Loucy (cell line): ENCODE results near the gene GLRX2.

ENCODE experiments used
- H2AFZ ChIP-seq: fragments of 200-600 bp; sonication (generic); 2 replicates; pipeline ENCODE4 v1.6.0; 2016; ENCODE audit warnings: antibody characterized with exemption, mild to moderate bottlenecking, low read length, moderate library complexity
- H3F3A ChIP-seq: fragments of 200-600 bp; 2 replicates; pipeline ENCODE4 v1.6.0; 2016; ENCODE audit warnings: antibody characterized with exemption, low read depth, mild to moderate bottlenecking
- H3K27me3 ChIP-seq: fragments of 200-600 bp; sonication (generic); 2 replicates; pipeline ENCODE4 v1.6.1; 2014; ENCODE audit warnings: low read length, mild to moderate bottlenecking; ENCODE audit not compliant: insufficient read depth, poor library complexity, severe bottlenecking
- H3K36me3 ChIP-seq: fragments of 200-600 bp; sonication (generic); 2 replicates; pipeline ENCODE4 v1.6.1; 2016; ENCODE audit warnings: low read length; ENCODE audit not compliant: insufficient read depth
- H3K4me1 ChIP-seq: fragments of 200-600 bp; sonication (generic); 2 replicates; pipeline ENCODE4 v1.5.1; 2014; ENCODE audit warnings: low read length, mild to moderate bottlenecking; ENCODE audit not compliant: insufficient read depth, poor library complexity, severe bottlenecking
- H3K4me2 ChIP-seq: fragments of 200-600 bp; sonication (generic); 2 replicates; pipeline ENCODE4 v1.6.0; 2014; ENCODE audit warnings: antibody characterized with exemption, low read length, low read depth, mild to moderate bottlenecking; ENCODE audit not compliant: poor library complexity, severe bottlenecking
- H3K4me3 ChIP-seq: fragments of 200-600 bp; sonication (generic); 2 replicates; pipeline ENCODE4 v1.5.1; 2014; ENCODE audit warnings: low read length, mild to moderate bottlenecking, mixed read lengths; ENCODE audit not compliant: poor library complexity, severe bottlenecking
- H3K79me2 ChIP-seq: fragments of 200-600 bp; sonication (generic); 2 replicates; pipeline ENCODE4 v1.6.1; 2014; ENCODE audit warnings: low read length; ENCODE audit not compliant: insufficient read depth
- H3K9ac ChIP-seq: fragments of 200-600 bp; sonication (generic); 2 replicates; pipeline ENCODE4 v1.6.0; 2014; ENCODE audit warnings: mild to moderate bottlenecking, low read depth, low read length, moderate library complexity; ENCODE audit not compliant: poor library complexity, severe bottlenecking
- H3K9me2 ChIP-seq: fragments of 200-600 bp; sonication (generic); replicated peaks from 2 replicates; pipeline ENCODE4 v1.6.1; 2016; ENCODE audit warnings: low read depth, low read length, mixed read lengths
- H3K9me3 ChIP-seq: fragments of 200-600 bp; sonication (generic); 2 replicates; pipeline ENCODE4 v1.6.1; 2014; ENCODE audit warnings: mild to moderate bottlenecking, antibody characterized with exemption, low read length, low read depth; ENCODE audit not compliant: insufficient read depth
- H4K20me1 ChIP-seq: fragments of 200-600 bp; sonication (generic); 2 replicates; pipeline ENCODE4 v1.6.0; 2014; ENCODE audit warnings: antibody characterized with exemption, low read length, mild to moderate bottlenecking; ENCODE audit not compliant: insufficient read depth, poor library complexity, severe bottlenecking
- EZH2phosphoT487 ChIP-seq: fragments of 200-600 bp; IDR thresholded peaks from 2 replicates; pipeline ENCODE4 v1.6.1; 2018; ENCODE audit warnings: antibody characterized with exemption, mild to moderate bottlenecking, moderate library complexity, borderline replicate concordance
- TF ChIP-seq, protein P1 (sequence below): fragments of 200-600 bp; sonication (generic); conservative IDR thresholded peaks from 2 replicates; pipeline ENCODE4 v1.5.1; 2014; ENCODE audit warnings: mild to moderate bottlenecking, antibody characterized with exemption, low read length

GLRX2 gene

DNA sequence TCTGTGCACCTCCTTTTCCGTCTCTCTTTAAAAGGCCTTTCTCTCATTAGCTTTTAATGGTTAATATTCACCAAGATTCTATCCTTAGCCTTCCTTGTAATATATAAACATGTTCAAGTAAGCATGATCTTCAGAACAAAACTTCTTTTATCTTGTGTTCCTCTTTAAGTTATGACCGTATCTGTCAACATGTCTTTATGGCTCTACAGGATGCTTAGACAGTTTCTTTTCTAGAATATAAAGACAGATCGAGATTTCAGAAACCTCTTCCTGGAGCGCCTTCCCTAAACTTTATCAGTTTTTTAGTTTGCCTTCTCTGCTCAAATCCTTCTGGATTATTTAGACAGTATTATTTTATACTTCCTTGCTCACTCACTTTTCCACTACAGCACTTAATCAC is 38.6 kb downstream of the GLRX2 start:
- Histone ChIP-seq H3K4me3 (no peak overlapping the region), H3K9me2 (no peaks in the 10 kb centered on the region), H3K79me2 (peaks cover 70% of the 10 kb centered on the region), H3K4me1 (peaks cover 41% of the 10 kb centered on the region), H3F3A (no peaks in the 10 kb centered on the region), H3K9ac (no peak overlapping the region), H3K4me2 (peak overlapping the region; percentile 36), H3K9me3 (no peaks in the 10 kb centered on the region), H4K20me1 (peaks cover 32% of the 10 kb centered on the region), H3K27me3 (no peaks in the 10 kb centered on the region), H2AFZ (no peak overlapping the region), H3K36me3 (peaks cover 6% of the 10 kb centered on the region; the same call in 1 of the 2 replicates)
- no peak for TF ChIP-seq EZH2phosphoT487
- TF ChIP-seq, protein P1, sequence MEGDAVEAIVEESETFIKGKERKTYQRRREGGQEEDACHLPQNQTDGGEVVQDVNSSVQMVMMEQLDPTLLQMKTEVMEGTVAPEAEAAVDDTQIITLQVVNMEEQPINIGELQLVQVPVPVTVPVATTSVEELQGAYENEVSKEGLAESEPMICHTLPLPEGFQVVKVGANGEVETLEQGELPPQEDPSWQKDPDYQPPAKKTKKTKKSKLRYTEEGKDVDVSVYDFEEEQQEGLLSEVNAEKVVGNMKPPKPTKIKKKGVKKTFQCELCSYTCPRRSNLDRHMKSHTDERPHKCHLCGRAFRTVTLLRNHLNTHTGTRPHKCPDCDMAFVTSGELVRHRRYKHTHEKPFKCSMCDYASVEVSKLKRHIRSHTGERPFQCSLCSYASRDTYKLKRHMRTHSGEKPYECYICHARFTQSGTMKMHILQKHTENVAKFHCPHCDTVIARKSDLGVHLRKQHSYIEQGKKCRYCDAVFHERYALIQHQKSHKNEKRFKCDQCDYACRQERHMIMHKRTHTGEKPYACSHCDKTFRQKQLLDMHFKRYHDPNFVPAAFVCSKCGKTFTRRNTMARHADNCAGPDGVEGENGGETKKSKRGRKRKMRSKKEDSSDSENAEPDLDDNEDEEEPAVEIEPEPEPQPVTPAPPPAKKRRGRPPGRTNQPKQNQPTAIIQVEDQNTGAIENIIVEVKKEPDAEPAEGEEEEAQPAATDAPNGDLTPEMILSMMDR = no peak

DNA sequence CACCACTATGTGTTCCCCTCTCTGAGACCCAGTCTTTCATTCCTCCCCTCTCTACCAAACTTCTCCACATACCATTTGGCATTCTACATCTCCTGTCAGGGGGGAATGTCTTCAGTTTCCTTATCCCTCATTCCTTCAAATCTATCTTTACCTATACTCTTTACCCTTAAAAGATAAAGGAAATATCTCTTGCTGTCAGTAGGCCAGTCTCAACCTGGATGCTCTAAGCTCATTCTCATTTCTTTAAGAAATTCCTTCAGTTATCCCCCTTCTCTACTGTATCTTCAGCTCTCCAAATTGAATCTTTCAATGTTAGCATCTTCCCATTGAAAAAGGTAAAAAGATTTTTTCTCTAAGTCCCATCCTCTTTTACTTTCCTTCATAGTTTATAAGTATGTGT is 39.3 kb downstream of the GLRX2 start:
- no peak overlapping the region for H3K4me3 ChIP-seq
- H4K20me1 ChIP-seq = peaks cover 35% of the 10 kb centered on the region

DNA sequence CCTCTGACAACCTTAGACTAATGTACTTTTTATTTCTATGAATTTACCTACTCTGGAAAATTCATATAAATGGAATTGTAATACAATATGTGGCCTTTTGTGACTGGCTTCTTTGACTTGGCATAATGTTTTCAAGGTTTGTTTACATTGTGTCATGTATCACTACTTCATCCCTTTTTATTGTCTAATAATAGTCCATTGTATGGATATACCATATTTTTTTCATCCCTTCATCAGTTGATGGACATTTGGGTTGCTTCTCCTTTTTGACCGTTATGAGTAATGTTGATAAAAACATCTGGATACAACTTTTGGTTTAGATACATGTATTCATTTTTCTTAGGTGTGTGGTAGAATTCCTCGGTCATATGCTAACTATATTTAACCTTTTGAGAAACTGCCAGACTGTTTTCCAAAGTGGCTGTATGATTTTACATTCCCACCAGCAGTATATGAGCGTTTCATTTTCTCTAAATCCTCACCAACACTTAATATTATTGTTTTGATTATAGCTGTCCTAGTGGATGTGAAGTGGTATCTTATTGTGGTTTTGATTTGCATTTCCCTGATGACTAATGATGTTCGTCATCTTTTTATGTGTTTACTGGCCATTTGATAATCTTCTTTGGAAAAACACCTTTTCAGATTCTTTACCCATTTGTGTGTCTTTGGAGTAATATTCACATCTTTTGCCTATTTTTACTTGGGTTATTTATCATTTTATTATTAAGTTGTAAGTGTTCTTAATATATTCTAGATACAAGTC is 42.3 kb downstream of the GLRX2 start:
- Histone ChIP-seq H3K4me2 (peak overlapping the region; percentile 0), H3K4me3 (no peak overlapping the region), H4K20me1 (peaks cover 37% of the 10 kb centered on the region)

More for the DNA sequence above, 39.3 kb downstream of the GLRX2 start:
- Histone ChIP-seq H3K4me2 (peak overlapping the region; percentile 36), H3K27me3 (no peaks in the 10 kb centered on the region), H3F3A (no peaks in the 10 kb centered on the region), H3K4me1 (peaks cover 38% of the 10 kb centered on the region), H3K36me3 (peaks cover 6% of the 10 kb centered on the region; the same call in 1 of the 2 replicates), H2AFZ (no peak overlapping the region), H3K9ac (no peak overlapping the region), H3K79me2 (peaks cover 76% of the 10 kb centered on the region), H3K9me2 (no peaks in the 10 kb centered on the region), H3K9me3 (no peaks in the 10 kb centered on the region)
- TF ChIP-seq, protein P1 = no peak
- no peak for TF ChIP-seq EZH2phosphoT487

More for the DNA sequence above, 42.3 kb downstream of the GLRX2 start:
- TF ChIP-seq, protein P1 = no peak
- no peak for TF ChIP-seq EZH2phosphoT487
- Histone ChIP-seq H3K4me1 (peaks cover 33% of the 10 kb centered on the region), H3F3A (no peaks in the 10 kb centered on the region), H2AFZ (no peak overlapping the region), H3K9me3 (no peaks in the 10 kb centered on the region), H3K27me3 (no peaks in the 10 kb centered on the region), H3K9me2 (no peaks in the 10 kb centered on the region), H3K9ac (no peak overlapping the region), H3K79me2 (peaks cover 84% of the 10 kb centered on the region), H3K36me3 (no peaks in the 10 kb centered on the region)
